ENCODE results near the gene PDE6G.

The PDE6G gene

GRCh38 chr17:81656118-81656743, at the start of gene PDE6G:
Gene PDE6G, minus strand, starts transcription at chr17:81656542. Its CDS starts 3,237 bp downstream, at chr17:81653305.
- no peak for DNase-seq (ENCODE audit: low read depth)
- H3K4me3 ChIP-seq (ENCODE audit: low read length), result no peak within 1 kb of the TSS
- no peak for TF ChIP-seq CTCF (IDR thresholded peaks at IDR 0.05; ENCODE audit: insufficient read depth, low read depth, low read length, missing control alignments)

GRCh38 chr17:81705518-81706231, 49.3 kb upstream of the PDE6G start:
- H3K4me3 ChIP-seq (ENCODE audit: low read length), result no peak overlapping the region
- no peak for DNase-seq (ENCODE audit: low read depth)
- TF ChIP-seq CTCF (IDR thresholded peaks at IDR 0.05; ENCODE audit: insufficient read depth, low read depth, low read length, missing control alignments), result no peak

- no peak for TF ChIP-seq CTCF (IDR thresholded peaks at IDR 0.05; ENCODE audit: insufficient read depth, low read depth, low read length, missing control alignments)
- no peak for DNase-seq (ENCODE audit: low read depth)
- peak overlapping the region; percentile 92 for H3K4me3 ChIP-seq (ENCODE audit: low read length)
Observed at GRCh38 chr17:81703747-81704654, 47.7 kb upstream of the PDE6G start.

GRCh38 chr17:81702934-81703746, 46.8 kb upstream of the PDE6G start, which contains the start of gene MRPL12:
Gene MRPL12, plus strand, starts transcription at chr17:81703367. Its CDS starts 135 bp downstream, at chr17:81703502.
- peak within 1 kb of the TSS; percentile 92 for H3K4me3 ChIP-seq (ENCODE audit: low read length)
- no peak for TF ChIP-seq CTCF (IDR thresholded peaks at IDR 0.05; ENCODE audit: insufficient read depth, low read depth, low read length, missing control alignments)
- DNase-seq (ENCODE audit: low read depth), result peak; percentile 94

GRCh38 chr17:81701288-81702071, 45.1 kb upstream of the PDE6G start:
- peak overlapping the region; percentile 92 for H3K4me3 ChIP-seq (ENCODE audit: low read length)
- TF ChIP-seq CTCF (IDR thresholded peaks at IDR 0.05; ENCODE audit: insufficient read depth, low read depth, low read length, missing control alignments), result peak; percentile 11
- peak; percentile 28 for DNase-seq (ENCODE audit: low read depth)

All from epithelial cell of esophagus (primary cell).